ENCODE results near the gene BCL2L2. TPM values are rescaled to one million over a fixed set of nuclear protein-coding genes. Genes with fewer than 3 reads are reported as not detected.

Gene BCL2L2
- total RNA-seq, 1 donor from 2014 or later, result 49.2 TPM

DNA sequence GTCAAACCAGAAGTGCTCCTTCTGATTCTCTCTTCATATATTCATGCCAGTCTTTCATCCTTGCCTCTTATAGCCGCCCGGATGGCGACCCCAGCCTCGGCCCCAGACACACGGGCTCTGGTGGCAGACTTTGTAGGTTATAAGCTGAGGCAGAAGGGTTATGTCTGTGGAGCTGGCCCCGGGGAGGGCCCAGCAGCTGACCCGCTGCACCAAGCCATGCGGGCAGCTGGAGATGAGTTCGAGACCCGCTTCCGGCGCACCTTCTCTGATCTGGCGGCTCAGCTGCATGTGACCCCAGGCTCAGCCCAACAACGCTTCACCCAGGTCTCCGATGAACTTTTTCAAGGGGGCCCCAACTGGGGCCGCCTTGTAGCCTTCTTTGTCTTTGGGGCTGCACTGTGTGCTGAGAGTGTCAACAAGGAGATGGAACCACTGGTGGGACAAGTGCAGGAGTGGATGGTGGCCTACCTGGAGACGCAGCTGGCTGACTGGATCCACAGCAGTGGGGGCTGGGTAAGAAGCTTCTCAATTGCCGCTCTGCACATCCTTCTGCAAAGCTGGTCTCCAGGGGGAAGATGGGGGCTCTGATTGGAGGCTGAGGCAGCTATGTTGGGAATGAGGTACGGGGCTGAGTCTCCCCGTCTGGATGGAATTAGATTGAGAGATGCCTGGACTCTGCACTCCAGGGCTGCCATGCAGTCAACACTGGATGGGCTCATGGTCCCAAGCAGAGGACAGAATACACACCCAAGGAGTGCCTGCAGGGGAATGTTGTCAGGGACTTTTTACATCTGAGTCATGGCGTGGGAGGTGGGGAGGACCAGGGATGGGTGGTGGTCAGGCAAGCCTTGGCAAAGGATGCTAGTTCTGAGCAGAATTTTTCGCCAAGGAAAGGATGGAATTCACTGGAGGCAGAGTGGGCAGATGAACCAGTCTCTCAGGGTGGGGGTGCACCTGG, 1.3 kb downstream of the BCL2L2 start:
- TF ChIP-seq, protein P1, sequence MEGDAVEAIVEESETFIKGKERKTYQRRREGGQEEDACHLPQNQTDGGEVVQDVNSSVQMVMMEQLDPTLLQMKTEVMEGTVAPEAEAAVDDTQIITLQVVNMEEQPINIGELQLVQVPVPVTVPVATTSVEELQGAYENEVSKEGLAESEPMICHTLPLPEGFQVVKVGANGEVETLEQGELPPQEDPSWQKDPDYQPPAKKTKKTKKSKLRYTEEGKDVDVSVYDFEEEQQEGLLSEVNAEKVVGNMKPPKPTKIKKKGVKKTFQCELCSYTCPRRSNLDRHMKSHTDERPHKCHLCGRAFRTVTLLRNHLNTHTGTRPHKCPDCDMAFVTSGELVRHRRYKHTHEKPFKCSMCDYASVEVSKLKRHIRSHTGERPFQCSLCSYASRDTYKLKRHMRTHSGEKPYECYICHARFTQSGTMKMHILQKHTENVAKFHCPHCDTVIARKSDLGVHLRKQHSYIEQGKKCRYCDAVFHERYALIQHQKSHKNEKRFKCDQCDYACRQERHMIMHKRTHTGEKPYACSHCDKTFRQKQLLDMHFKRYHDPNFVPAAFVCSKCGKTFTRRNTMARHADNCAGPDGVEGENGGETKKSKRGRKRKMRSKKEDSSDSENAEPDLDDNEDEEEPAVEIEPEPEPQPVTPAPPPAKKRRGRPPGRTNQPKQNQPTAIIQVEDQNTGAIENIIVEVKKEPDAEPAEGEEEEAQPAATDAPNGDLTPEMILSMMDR (IDR thresholded peaks at IDR 0.05), result no peak
- Histone ChIP-seq H3K36me3 (peaks cover 10 to 32% of the 10 kb centered on the region in 2 donors), H3K9me3 (no peaks in the 10 kb centered on the region), H3K27me3 (no peaks in the 10 kb centered on the region), H3K4me3 (peak overlapping the region; percentile 75 to 82), H3K4me1 (peaks cover 19 to 20% of the 10 kb centered on the region in 2 donors), H3K27ac (peak overlapping the region; percentile 92 to 96)
- intact Hi-C loops (cut with DNase I), result loop anchor here (10.0 kb wide), 3 partner anchors 383 to 837 kb away; partner anchors contain the start of genes EMC9, MMP14, PRMT5 and PSME2
- peak in 1 of 2 donors; percentile 63 for DNase-seq (ENCODE audit: low spot score in 2 of 2)

DNA sequence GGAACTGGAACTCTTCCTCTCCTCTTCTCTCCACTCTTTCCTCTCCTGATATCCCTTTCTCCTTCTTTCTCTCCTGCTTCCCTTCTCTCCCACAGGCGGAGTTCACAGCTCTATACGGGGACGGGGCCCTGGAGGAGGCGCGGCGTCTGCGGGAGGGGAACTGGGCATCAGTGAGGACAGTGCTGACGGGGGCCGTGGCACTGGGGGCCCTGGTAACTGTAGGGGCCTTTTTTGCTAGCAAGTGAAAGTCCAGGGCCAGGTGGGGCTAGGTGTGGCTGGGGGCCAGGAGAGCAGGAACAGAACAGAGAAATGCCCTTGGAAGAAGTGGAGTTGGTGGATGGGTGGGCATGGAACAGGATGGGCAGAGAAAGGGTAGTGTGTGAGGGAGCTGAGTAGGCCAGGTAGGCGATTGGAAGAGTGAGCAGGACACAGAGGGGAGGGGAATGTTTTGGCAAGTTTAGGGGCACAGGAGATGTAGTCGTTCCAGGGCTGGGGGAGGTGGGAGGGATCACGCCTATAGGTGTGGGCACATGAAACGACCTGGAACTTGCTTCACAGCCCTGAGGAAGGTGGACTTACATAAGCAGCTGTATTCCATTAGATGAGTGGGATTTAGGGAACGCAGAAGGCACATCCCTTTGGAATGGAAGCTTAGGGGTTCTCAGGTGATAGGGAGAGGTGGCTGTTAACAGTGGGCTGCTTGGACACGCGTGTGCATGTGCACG, 2.2 kb downstream of the BCL2L2 start:
- Histone ChIP-seq H3K27ac (peak overlapping the region in 1 of 2 donors; percentile 17), H3K4me3 (no peak overlapping the region), H3K27me3 (no peaks in the 10 kb centered on the region), H3K36me3 (peaks cover 10 to 32% of the 10 kb centered on the region in 2 donors), H3K4me1 (peaks cover 19 to 20% of the 10 kb centered on the region in 2 donors), H3K9me3 (no peaks in the 10 kb centered on the region)
- peak in 1 of 2 donors; percentile 47 for DNase-seq (ENCODE audit: low spot score in 2 of 2)
- intact Hi-C loops (cut with DNase I), result loop anchor here (10.0 kb wide), 3 partner anchors 384 to 836 kb away; partner anchors contain the start of genes EMC9, MMP14, PRMT5 and PSME2
- TF ChIP-seq, protein P1 (IDR thresholded peaks at IDR 0.05), result no peak

DNA sequence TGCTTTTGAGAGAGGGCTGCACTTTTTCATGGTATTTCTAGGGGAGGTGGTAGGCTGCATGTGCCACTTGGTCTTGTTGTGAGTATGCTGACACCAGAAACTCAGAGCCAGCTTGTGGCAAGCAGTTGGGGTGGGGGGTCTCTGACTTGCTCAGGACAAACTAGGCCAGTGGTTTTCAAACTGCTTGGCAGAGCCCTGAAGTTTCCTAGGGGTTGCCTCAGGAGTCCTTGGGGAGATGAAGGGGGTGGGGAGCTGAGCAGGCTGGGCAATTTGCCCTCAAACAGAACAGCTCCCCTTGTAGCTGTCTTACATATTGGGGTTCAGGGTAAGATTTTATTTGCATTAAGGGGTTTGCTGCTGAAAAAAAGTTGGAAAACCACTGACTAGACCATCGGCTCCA, 3.9 kb downstream of the BCL2L2 start:
- TF ChIP-seq, protein P1 (IDR thresholded peaks at IDR 0.05), result no peak
- Histone ChIP-seq H3K27me3 (no peaks in the 10 kb centered on the region), H3K4me3 (no peak overlapping the region), H3K36me3 (peaks cover 13 to 32% of the 10 kb centered on the region in 2 donors), H3K4me1 (peaks cover 19 to 20% of the 10 kb centered on the region in 2 donors), H3K27ac (no peak overlapping the region), H3K9me3 (no peaks in the 10 kb centered on the region)
- intact Hi-C loops (cut with DNase I), result no loop called here
- no peak for DNase-seq (ENCODE audit: low spot score in 2 of 2)

DNA sequence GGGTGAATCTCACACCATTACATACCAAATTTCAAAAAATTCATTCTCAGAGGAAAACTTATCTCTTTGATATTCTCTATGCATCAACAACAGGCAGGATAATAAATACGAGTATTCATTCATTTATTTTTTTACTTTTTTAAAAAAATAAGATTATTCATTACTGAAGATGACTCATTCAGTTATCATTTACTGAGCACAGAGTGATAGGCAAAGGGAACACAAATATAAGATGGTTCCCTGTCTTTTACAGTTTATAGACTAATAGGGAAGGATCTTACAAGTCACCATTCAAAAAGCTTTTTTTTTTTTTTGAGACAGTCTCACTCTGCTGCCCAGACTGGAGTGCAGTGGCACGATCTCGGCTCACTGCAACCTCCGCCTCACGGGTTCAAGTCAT, 9.7 kb downstream of the BCL2L2 start:
- Histone ChIP-seq H3K4me1 (peaks cover 0 to 5% of the 10 kb centered on the region in 2 donors), H3K9me3 (no peaks in the 10 kb centered on the region), H3K27me3 (no peaks in the 10 kb centered on the region), H3K4me3 (no peak overlapping the region), H3K27ac (no peak overlapping the region), H3K36me3 (peaks cover 2 to 6% of the 10 kb centered on the region in 2 donors)
- TF ChIP-seq, protein P1 (IDR thresholded peaks at IDR 0.05), result no peak
- no peak for DNase-seq (ENCODE audit: low spot score in 2 of 2)
- intact Hi-C loops (cut with DNase I), result no loop called here

DNA sequence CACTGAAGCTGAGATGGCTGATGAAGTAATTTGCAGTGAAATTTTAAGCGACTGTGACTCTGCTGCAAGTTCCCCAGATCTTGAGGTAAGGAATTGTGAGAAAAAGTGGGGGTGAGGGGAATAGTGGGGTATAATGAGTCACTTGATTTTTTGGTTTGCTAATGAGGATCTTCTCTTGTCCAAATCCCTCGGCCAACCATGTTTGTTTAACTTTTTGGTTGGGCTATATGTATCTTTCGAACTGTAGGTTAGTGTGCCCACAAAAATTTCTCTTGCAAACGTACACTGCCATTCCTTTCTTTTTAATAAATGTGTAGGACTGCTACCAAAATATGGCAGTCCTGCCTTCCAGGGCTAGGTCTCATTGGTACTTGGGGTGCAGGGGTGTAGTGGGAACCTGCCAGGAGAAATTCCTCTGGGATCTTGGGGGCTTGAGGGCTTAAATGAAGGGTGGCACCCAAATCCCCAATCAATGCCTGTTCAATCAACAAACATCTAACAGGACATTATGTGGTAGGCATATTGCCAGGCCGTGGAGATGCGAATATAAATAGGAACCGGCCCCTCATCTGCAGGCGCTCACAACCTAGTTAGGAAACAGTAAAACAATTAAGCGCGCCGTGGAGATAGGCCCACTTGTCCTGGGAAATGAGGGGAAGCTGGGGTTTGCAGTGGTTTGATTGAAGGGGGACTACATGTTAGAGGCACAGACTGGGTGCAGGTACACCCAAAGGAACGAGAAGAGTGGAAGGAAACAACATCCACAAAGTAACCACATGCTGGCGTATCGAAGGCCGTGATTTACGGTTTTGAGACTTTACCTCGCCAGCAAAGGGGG, 13.3 kb downstream of the BCL2L2 start:
- Histone ChIP-seq H3K4me1 (peaks cover 5 to 16% of the 10 kb centered on the region in 2 donors), H3K4me3 (peak overlapping the region; percentile 44 to 56), H3K9me3 (no peaks in the 10 kb centered on the region), H3K27me3 (no peaks in the 10 kb centered on the region), H3K27ac (peak overlapping the region; percentile 92 to 94), H3K36me3 (peaks cover 21 to 24% of the 10 kb centered on the region in 2 donors)
- TF ChIP-seq, protein P1 (IDR thresholded peaks at IDR 0.05), result no peak
- DNase-seq (ENCODE audit: low spot score in 2 of 2), result no peak
- intact Hi-C loops (cut with DNase I), result loop anchor here (1.0 to 10.0 kb wide), 4 partner anchors 14 to 1045 kb away; partner anchors contain the start of genes BCL2L2, NFATC4, SLC22A17 and THTPA
